ENCODE data around the gene PEX14. TPM values are rescaled to one million over a fixed set of nuclear protein-coding genes. Genes with fewer than 3 reads are reported as not detected.

The PEX14 gene
- total and polyA plus RNA-seq, 2 experiments from 2014 or later, result 17.6 to 19.6 TPM

GRCh38 chr1:10608690-10609089, 133.9 kb downstream of the PEX14 start (continued):
- TF ChIP-seq ETS1 (IDR thresholded peaks at IDR 0.05), result no peak
- no peak for TF ChIP-seq ZNF331 (CRISPR knock-in tag; IDR thresholded peaks at IDR 0.05; ENCODE audit: low read depth)
- TF ChIP-seq ZNF114 (CRISPR knock-in tag; IDR thresholded peaks at IDR 0.05), result no peak
- TF ChIP-seq, protein P1, sequence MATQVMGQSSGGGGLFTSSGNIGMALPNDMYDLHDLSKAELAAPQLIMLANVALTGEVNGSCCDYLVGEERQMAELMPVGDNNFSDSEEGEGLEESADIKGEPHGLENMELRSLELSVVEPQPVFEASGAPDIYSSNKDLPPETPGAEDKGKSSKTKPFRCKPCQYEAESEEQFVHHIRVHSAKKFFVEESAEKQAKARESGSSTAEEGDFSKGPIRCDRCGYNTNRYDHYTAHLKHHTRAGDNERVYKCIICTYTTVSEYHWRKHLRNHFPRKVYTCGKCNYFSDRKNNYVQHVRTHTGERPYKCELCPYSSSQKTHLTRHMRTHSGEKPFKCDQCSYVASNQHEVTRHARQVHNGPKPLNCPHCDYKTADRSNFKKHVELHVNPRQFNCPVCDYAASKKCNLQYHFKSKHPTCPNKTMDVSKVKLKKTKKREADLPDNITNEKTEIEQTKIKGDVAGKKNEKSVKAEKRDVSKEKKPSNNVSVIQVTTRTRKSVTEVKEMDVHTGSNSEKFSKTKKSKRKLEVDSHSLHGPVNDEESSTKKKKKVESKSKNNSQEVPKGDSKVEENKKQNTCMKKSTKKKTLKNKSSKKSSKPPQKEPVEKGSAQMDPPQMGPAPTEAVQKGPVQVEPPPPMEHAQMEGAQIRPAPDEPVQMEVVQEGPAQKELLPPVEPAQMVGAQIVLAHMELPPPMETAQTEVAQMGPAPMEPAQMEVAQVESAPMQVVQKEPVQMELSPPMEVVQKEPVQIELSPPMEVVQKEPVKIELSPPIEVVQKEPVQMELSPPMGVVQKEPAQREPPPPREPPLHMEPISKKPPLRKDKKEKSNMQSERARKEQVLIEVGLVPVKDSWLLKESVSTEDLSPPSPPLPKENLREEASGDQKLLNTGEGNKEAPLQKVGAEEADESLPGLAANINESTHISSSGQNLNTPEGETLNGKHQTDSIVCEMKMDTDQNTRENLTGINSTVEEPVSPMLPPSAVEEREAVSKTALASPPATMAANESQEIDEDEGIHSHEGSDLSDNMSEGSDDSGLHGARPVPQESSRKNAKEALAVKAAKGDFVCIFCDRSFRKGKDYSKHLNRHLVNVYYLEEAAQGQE (IDR thresholded peaks at IDR 0.05; ENCODE audit: unreplicated experiment), result no peak
- TF ChIP-seq CREB1 (CRISPR knock-in tag; IDR thresholded peaks at IDR 0.05; ENCODE audit: low read depth), result no peak
- no peak for TF ChIP-seq EZH2 (IDR thresholded peaks at IDR 0.05; ENCODE audit: low read depth, unreplicated experiment)

- Histone ChIP-seq H3F3A (replicated peaks; ENCODE audit: low read depth) (no peaks in the 10 kb centered on the region), H3K4me1 (ENCODE audit: insufficient read depth) (no peaks in the 10 kb centered on the region; the same call in 1 of the 2 replicates), H3K79me2 (replicated peaks; ENCODE audit: insufficient read depth) (no peaks in the 10 kb centered on the region), H3K36me3 (ENCODE audit: insufficient read depth) (no peaks in the 10 kb centered on the region), H3K9me2 (ENCODE audit: insufficient read depth) (no peaks in the 10 kb centered on the region), H2AFZ (no peak overlapping the region), H3K4me2 (no peak overlapping the region), H4K20me1 (replicated peaks; ENCODE audit: insufficient read depth) (no peaks in the 10 kb centered on the region), H3K27me3 (ENCODE audit: insufficient read depth) (no peaks in the 10 kb centered on the region), H3K4me3 (no peak overlapping the region), H3K27ac (ENCODE audit: low read depth) (no peak overlapping the region)
- no peak for ATAC-seq
- Mint-ChIP-seq H3K9me3 (no peaks in the 10 kb centered on the region; the same call in 2 of the 3 replicates), H3K27me3 (ENCODE audit: insufficient read depth, low read depth, poor library complexity) (peaks cover 13% of the 10 kb centered on the region), H3K4me1 (peaks cover 24% of the 10 kb centered on the region), H3K4me3 (no peak overlapping the region), H3K36me3 (ENCODE audit: low read depth) (no peaks in the 10 kb centered on the region), H3K27ac (no peak overlapping the region)
- DNase-seq (ENCODE audit: low spot score), result no peak
- TF ChIP-seq ZNF462 (CRISPR knock-in tag; IDR thresholded peaks at IDR 0.05) (no peak), JUNB (IDR thresholded peaks at IDR 0.05; ENCODE audit: unreplicated experiment) (no peak), EZH2 (IDR thresholded peaks at IDR 0.05; ENCODE audit: low read depth, unreplicated experiment) (no peak), NANOG (IDR thresholded peaks at IDR 0.05; ENCODE audit: borderline replicate concordance) (no peak), CREB1 (CRISPR knock-in tag; IDR thresholded peaks at IDR 0.05; ENCODE audit: low read depth) (no peak), ETS1 (IDR thresholded peaks at IDR 0.05) (no peak), POLR2AphosphoS5 (IDR thresholded peaks at IDR 0.05; ENCODE audit: low read depth) (no peak), EZH2phosphoT487 (IDR thresholded peaks at IDR 0.05; ENCODE audit: unreplicated experiment) (no peak), STAT1 (IDR thresholded peaks at IDR 0.05; ENCODE audit: unreplicated experiment) (no peak)
These were observed 136.3 kb downstream of the PEX14 start for GRCh38 chr1:10610901-10611600.

Measured in GM23338 (cell line).